Trophoblast cell (in vitro differentiated cells and primary cell): Measurements from ENCODE around the gene AIFM3.

Experiments
- DNase-seq, 2 donors: peaks; one replicate each; pipeline ENCODE4 v3.0.0-alpha.2; 2016
- H2AFZ ChIP-seq: 2 replicates; pipeline ENCODE4 v1.6.1; 2013; ENCODE audit warnings: low read length, moderate library complexity, mild to moderate bottlenecking; ENCODE audit not compliant: insufficient read depth, poor library complexity
- H2AK5ac ChIP-seq: 2 replicates; pipeline ENCODE4 v1.6.1; 2013; ENCODE audit warnings: mild to moderate bottlenecking, low read length
- H2BK120ac ChIP-seq: 2 replicates; pipeline ENCODE4 v1.6.1; 2013; ENCODE audit warnings: low read length, mild to moderate bottlenecking, moderate library complexity; ENCODE audit not compliant: insufficient read depth, poor library complexity
- H2BK12ac ChIP-seq: 2 replicates; pipeline ENCODE4 v1.6.1; 2013; ENCODE audit warnings: mild to moderate bottlenecking, low read length, moderate library complexity
- H2BK5ac ChIP-seq: 2 replicates; pipeline ENCODE4 v1.6.1; 2013; ENCODE audit warnings: low read length, low read depth, moderate library complexity, mild to moderate bottlenecking; ENCODE audit not compliant: poor library complexity
- H3K14ac ChIP-seq: 2 replicates; pipeline ENCODE4 v1.6.1; 2013; ENCODE audit warnings: mild to moderate bottlenecking, low read length
- H3K18ac ChIP-seq: 2 replicates; pipeline ENCODE4 v1.6.1; 2013; ENCODE audit warnings: mild to moderate bottlenecking, low read length
- H3K23ac ChIP-seq: 2 replicates; pipeline ENCODE4 v1.6.1; 2013; ENCODE audit warnings: low read length
- H3K27ac ChIP-seq: 2 replicates; pipeline ENCODE4 v1.5.1; 2013; ENCODE audit warnings: low read depth, mild to moderate bottlenecking, inconsistent platforms, low read length, moderate library complexity
- H3K27me3 ChIP-seq: 2 replicates; pipeline ENCODE4 v1.6.1; 2013; ENCODE audit warnings: inconsistent platforms, mild to moderate bottlenecking, low read length, moderate library complexity; ENCODE audit not compliant: insufficient read depth
- H3K36me3 ChIP-seq, 2 experiments: 1 replicate in 1 of 2; 2 replicates in 1 of 2; pipeline ENCODE4 v1.6.1; 2013; ENCODE audit warnings: low read length in 2 of 2, mild to moderate bottlenecking in 2 of 2, moderate library complexity in 1 of 2; ENCODE audit not compliant: insufficient read depth in 2 of 2, control insufficient read depth in 1 of 2
- H3K4ac ChIP-seq: 2 replicates; pipeline ENCODE4 v1.6.1; 2013; ENCODE audit warnings: low read depth, mild to moderate bottlenecking, low read length, moderate library complexity
- H3K4me1 ChIP-seq, 2 experiments: 1 replicate in 1 of 2; 2 replicates in 1 of 2; pipeline ENCODE4 v1.6.1; 2013; ENCODE audit warnings: low read length in 2 of 2, mild to moderate bottlenecking in 2 of 2, moderate library complexity in 1 of 2; ENCODE audit not compliant: insufficient read depth in 2 of 2, control insufficient read depth in 1 of 2
- H3K4me2 ChIP-seq: 2 replicates; pipeline ENCODE4 v1.6.1; 2013; ENCODE audit warnings: inconsistent platforms, mild to moderate bottlenecking, low read length, moderate library complexity
- H3K4me3 ChIP-seq: 2 replicates; pipeline ENCODE4 v1.5.1; 2013; ENCODE audit warnings: mild to moderate bottlenecking, low read depth, low read length, inconsistent platforms
- H3K79me1 ChIP-seq: one replicate; pipeline ENCODE4 v1.6.1; 2013; ENCODE audit warnings: low read length
- H3K79me2 ChIP-seq: 2 replicates; pipeline ENCODE4 v1.6.1; 2013; ENCODE audit warnings: low read length, mild to moderate bottlenecking; ENCODE audit not compliant: control insufficient read depth, insufficient read depth, poor library complexity
- H3K9ac ChIP-seq: 2 replicates; pipeline ENCODE4 v1.6.1; 2013; ENCODE audit warnings: mild to moderate bottlenecking, low read length
- H3K9me3 ChIP-seq: 2 replicates; pipeline ENCODE4 v1.6.1; 2013; ENCODE audit warnings: low read depth, mild to moderate bottlenecking, control low read depth, inconsistent platforms, low read length; ENCODE audit not compliant: insufficient read depth
- H4K12ac ChIP-seq: 2 replicates; pipeline ENCODE4 v1.6.1; 2013; ENCODE audit warnings: low read depth, mild to moderate bottlenecking, low read length, moderate library complexity
- H4K8ac ChIP-seq: 2 replicates; pipeline ENCODE4 v1.6.1; 2013; ENCODE audit warnings: low read depth, mild to moderate bottlenecking, low read length, moderate library complexity
- H4K91ac ChIP-seq: one replicate; pipeline ENCODE4 v1.6.1; 2013; ENCODE audit warnings: low read depth, mild to moderate bottlenecking, low read length, moderate library complexity
- WGBS: extraction: QIAGEN DNeasy Blood & Tissue Kit; methylation state at CpG from one replicate; pipeline ENCODE4 v1.1.7; 2013; ENCODE audit warnings: missing lambda C conversion rate; ENCODE audit not compliant: insufficient read length, insufficient coverage; ENCODE audit errors: extremely low coverage; 5-methylcytosine and 5-hydroxymethylcytosine counted together

Gene AIFM3

GRCh38 chr22:20985720-20986119 is 18.7 kb downstream of the AIFM3 start:
- no peak for DNase-seq
- Histone ChIP-seq H3K4me3 (no peak overlapping the region), H3K36me3 (peaks cover 32 to 35% of the 10 kb centered on the region in 2 experiments), H4K12ac (no peak overlapping the region), H2AK5ac (no peak overlapping the region), H3K9me3 (no peaks in the 10 kb centered on the region), H3K9ac (no peak overlapping the region), H3K27ac (no peak overlapping the region), H3K23ac (no peak overlapping the region), H4K8ac (no peak overlapping the region), H3K18ac (no peak overlapping the region), H3K4me1 (peaks cover 0 to 10% of the 10 kb centered on the region in 2 experiments), H3K4me2 (no peak overlapping the region), H2AFZ (no peak overlapping the region), H4K91ac (no peak overlapping the region), H3K79me2 (peaks cover 8% of the 10 kb centered on the region), H3K27me3 (no peaks in the 10 kb centered on the region), H3K79me1 (peaks cover 8% of the 10 kb centered on the region), H2BK5ac (no peak overlapping the region), H2BK12ac (no peak overlapping the region), H3K14ac (no peak overlapping the region), H3K4ac (no peak overlapping the region), H2BK120ac (no peak overlapping the region)
- no CpG with 5 or more reads among the region's 7 CpGs for WGBS

GRCh38 chr22:20986365-20986764 is 19.3 kb downstream of the AIFM3 start:
- Histone ChIP-seq H3K4ac (no peak overlapping the region), H3K4me3 (no peak overlapping the region), H3K36me3 (peaks cover 38 to 41% of the 10 kb centered on the region in 2 experiments), H4K91ac (no peak overlapping the region), H4K12ac (no peak overlapping the region), H3K79me1 (peaks cover 8% of the 10 kb centered on the region), H3K14ac (no peak overlapping the region), H3K4me2 (no peak overlapping the region), H2BK12ac (no peak overlapping the region), H3K79me2 (peaks cover 8% of the 10 kb centered on the region), H2AK5ac (no peak overlapping the region), H2AFZ (no peak overlapping the region), H2BK120ac (no peak overlapping the region), H3K9ac (no peak overlapping the region), H3K18ac (no peak overlapping the region), H4K8ac (no peak overlapping the region), H3K27ac (no peak overlapping the region), H2BK5ac (no peak overlapping the region), H3K27me3 (no peaks in the 10 kb centered on the region), H3K4me1 (peaks cover 0 to 8% of the 10 kb centered on the region in 2 experiments), H3K9me3 (no peaks in the 10 kb centered on the region), H3K23ac (no peak overlapping the region)
- WGBS: no CpG with 5 or more reads among the region's 1 CpG
- DNase-seq: no peak

- H3K79me2 ChIP-seq: peaks cover 3% of the 10 kb centered on the region
- no peak overlapping the region for H2BK120ac ChIP-seq
- peaks cover 1% of the 10 kb centered on the region for H3K79me1 ChIP-seq
- no peak overlapping the region for H4K8ac ChIP-seq
- no peak overlapping the region for H3K9ac ChIP-seq
- no peak overlapping the region for H2BK5ac ChIP-seq
- H3K18ac ChIP-seq: no peak overlapping the region
- H3K36me3 ChIP-seq: peaks cover 49 to 51% of the 10 kb centered on the region in 2 experiments
- H4K91ac ChIP-seq: no peak overlapping the region
- H3K9me3 ChIP-seq: peaks cover 2% of the 10 kb centered on the region
- H3K14ac ChIP-seq: no peak overlapping the region
- no peak overlapping the region for H4K12ac ChIP-seq
- DNase-seq: no peak
- no peak overlapping the region for H2AFZ ChIP-seq
- H3K27ac ChIP-seq: no peak overlapping the region
- no peak overlapping the region for H2BK12ac ChIP-seq
- no peak overlapping the region for H3K23ac ChIP-seq
- peaks cover 0 to 5% of the 10 kb centered on the region in 2 experiments for H3K4me1 ChIP-seq
- no peak overlapping the region for H3K4me2 ChIP-seq
- H2AK5ac ChIP-seq: no peak overlapping the region
- H3K4me3 ChIP-seq: no peak overlapping the region
- WGBS: no CpG with 5 or more reads among the region's 14 CpGs
- H3K27me3 ChIP-seq: no peaks in the 10 kb centered on the region
- H3K4ac ChIP-seq: no peak overlapping the region
These were observed 20.3 kb downstream of the AIFM3 start for GRCh38 chr22:20987375-20987774.

GRCh38 chr22:20988573-20989322 is 21.7 kb downstream of the AIFM3 start:
- Histone ChIP-seq H3K4me2 (no peak overlapping the region), H4K12ac (no peak overlapping the region), H2AK5ac (no peak overlapping the region), H3K4me3 (no peak overlapping the region), H3K9me3 (peaks cover 2% of the 10 kb centered on the region), H3K27me3 (no peaks in the 10 kb centered on the region), H3K4me1 (no peaks in the 10 kb centered on the region), H3K14ac (no peak overlapping the region), H3K27ac (no peak overlapping the region), H3K36me3 (peaks cover 58 to 62% of the 10 kb centered on the region in 2 experiments), H2BK120ac (no peak overlapping the region), H3K4ac (no peak overlapping the region), H4K91ac (no peak overlapping the region), H2AFZ (no peak overlapping the region), H3K23ac (no peak overlapping the region), H3K79me2 (no peaks in the 10 kb centered on the region), H2BK5ac (no peak overlapping the region), H3K9ac (no peak overlapping the region), H3K79me1 (no peaks in the 10 kb centered on the region), H4K8ac (no peak overlapping the region), H2BK12ac (no peak overlapping the region), H3K18ac (no peak overlapping the region)
- DNase-seq: no peak
- no CpG with 5 or more reads among the region's 16 CpGs for WGBS
